Psoas muscle (tissue), 8 donors: ENCODE data around the gene PRELID1. TPM values are rescaled to one million over a fixed set of nuclear protein-coding genes. Genes with fewer than 3 reads are reported as not detected.

ENCODE experiments used
- ATAC-seq, 4 donors: fragments of 200-7000 bp; cut with Tn5 transposase; one replicate each; pipeline ENCODE4 v1.9.1; 2020; ENCODE audit warnings: moderate library complexity in 3 of 4, mild to moderate bottlenecking in 2 of 4
- DNase-seq, 2 donors: peaks; one replicate each; pipeline ENCODE4 v3.0.0-alpha.2; 2020
- H3K27ac ChIP-seq: fragments of 200-600 bp; one replicate; pipeline ENCODE4 v1.8.0; 2022
- H3K27me3 ChIP-seq, 3 donors: fragments of 200-600 bp in 1 of 3; one replicate each; pipeline versions ENCODE4 v1.6.1 to v1.8.0; 2013 to 2022; ENCODE audit warnings: low read length in 2 of 3, mild to moderate bottlenecking in 2 of 3, moderate library complexity in 1 of 3; ENCODE audit not compliant: insufficient read depth in 3 of 3
- H3K36me3 ChIP-seq, 2 donors: fragments of 200-600 bp in 1 of 2; one replicate each; pipeline versions ENCODE4 v1.6.1 to v1.8.0; 2013 to 2022; ENCODE audit warnings: low read depth in 1 of 2, mild to moderate bottlenecking in 1 of 2, moderate library complexity in 1 of 2; ENCODE audit not compliant: insufficient read depth in 1 of 2
- H3K4me1 ChIP-seq: fragments of 200-600 bp; one replicate; pipeline ENCODE4 v1.8.0; 2022
- H3K4me3 ChIP-seq: fragments of 200-600 bp; one replicate; pipeline ENCODE4 v1.8.0; 2022; ENCODE audit warnings: mild to moderate bottlenecking
- H3K9me3 ChIP-seq: fragments of 200-600 bp; one replicate; pipeline ENCODE4 v1.8.0; 2022
- WGBS, 3 donors: extraction: QIAGEN DNeasy Blood & Tissue Kit; methylation state at CpG; one replicate each; pipeline versions ENCODE4 v1.1.6 to v1.1.7; 2013; 5-methylcytosine and 5-hydroxymethylcytosine counted together
- intact Hi-C, 2 donors: fragments of 100-400 bp; cut with DNase I; formaldehyde crosslinking; loops; one replicate each; pipeline versions ENCODE4 v1.11.0 to v1.14.2; 2022
- polyA plus RNA-seq, 3 donors: library from polyadenylated mRNA; stranded (reverse); fragments of 200-250 nt; gene quantifications; one replicate each; pipeline ENCODE4 v1.2.3, GENCODE V29; 2013
- total RNA-seq, 4 donors: library from RNA; stranded (reverse); fragmentation: NEBNext Ultra II Directional in 2 of 4; extraction: Animal tissue kit (Norgen Biotek cat#: 25700) in 2 of 4; gene quantifications; one replicate each; pipeline versions ENCODE4 v1.2.1 to v1.2.4, GENCODE V29; 2021 to 2023
- TF ChIP-seq, protein P1 (sequence below): fragments of 200-600 bp; IDR thresholded peaks from one replicate; pipeline ENCODE4 v1.8.0; 2022; ENCODE audit warnings: antibody characterized with exemption
- donor health status: healthy with polysubstance abuse.
- donor health status: DM: no; HTN: no; CAD: no; lungs with moderate emphysema.
- donor health status: Bipolar disorder and iron deficiency.
- donor health status: healthy.
- donor health status: DM: yes; HTN: yes; CAD: no.
- donor health status: DM: no; HTN: no; CAD: no.
- donor health status: DM: no; HTN: no; CAD: no.
- donor health status: DM: yes; HTN: yes; CAD: no.

The PRELID1 gene
- total and polyA plus RNA-seq, 7 donors = 19.9 to 201 (median 53.9) TPM

DNA sequence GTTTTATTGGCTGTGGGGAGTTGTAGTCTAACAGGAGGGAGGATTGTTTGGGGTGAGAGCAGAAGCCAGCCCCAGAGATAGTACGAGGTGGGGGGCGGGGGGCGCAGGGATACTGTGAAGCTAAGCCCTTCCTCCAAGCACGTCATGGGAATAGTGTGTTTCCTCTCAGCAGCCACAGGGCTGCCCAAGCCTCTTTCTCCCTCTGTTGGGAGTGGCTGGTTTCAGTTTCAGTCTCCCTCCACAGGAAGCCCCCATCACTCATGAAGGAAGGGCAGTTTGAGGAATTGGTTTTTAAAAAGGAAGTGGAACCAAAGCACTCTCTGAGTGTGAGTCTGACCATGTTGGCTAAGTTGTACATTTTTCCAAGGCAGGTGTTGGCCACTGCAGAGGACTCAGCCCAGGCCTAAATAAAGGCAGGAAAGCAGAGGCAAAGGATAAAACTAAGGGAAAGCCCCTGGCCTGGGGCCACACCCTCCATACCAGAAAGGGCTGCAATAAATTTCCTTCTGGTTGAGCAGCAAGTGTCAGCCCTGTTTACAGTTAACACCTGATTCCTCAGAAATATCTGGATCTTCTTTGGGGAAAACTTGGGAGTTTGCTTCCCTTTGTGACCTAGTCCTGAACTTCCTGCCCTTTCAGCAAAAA lies 3.2 kb upstream of the PRELID1 start:
- DNase-seq (no peak), ATAC-seq (no peak)
- TF ChIP-seq, protein P1, sequence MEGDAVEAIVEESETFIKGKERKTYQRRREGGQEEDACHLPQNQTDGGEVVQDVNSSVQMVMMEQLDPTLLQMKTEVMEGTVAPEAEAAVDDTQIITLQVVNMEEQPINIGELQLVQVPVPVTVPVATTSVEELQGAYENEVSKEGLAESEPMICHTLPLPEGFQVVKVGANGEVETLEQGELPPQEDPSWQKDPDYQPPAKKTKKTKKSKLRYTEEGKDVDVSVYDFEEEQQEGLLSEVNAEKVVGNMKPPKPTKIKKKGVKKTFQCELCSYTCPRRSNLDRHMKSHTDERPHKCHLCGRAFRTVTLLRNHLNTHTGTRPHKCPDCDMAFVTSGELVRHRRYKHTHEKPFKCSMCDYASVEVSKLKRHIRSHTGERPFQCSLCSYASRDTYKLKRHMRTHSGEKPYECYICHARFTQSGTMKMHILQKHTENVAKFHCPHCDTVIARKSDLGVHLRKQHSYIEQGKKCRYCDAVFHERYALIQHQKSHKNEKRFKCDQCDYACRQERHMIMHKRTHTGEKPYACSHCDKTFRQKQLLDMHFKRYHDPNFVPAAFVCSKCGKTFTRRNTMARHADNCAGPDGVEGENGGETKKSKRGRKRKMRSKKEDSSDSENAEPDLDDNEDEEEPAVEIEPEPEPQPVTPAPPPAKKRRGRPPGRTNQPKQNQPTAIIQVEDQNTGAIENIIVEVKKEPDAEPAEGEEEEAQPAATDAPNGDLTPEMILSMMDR = no peak
- Histone ChIP-seq H3K27ac (peak overlapping the region; percentile 92), H3K9me3 (no peaks in the 10 kb centered on the region), H3K4me1 (peaks cover 37% of the 10 kb centered on the region), H3K4me3 (peak overlapping the region; percentile 6), H3K27me3 (no peaks in the 10 kb centered on the region), H3K36me3 (peaks cover 0 to 43% of the 10 kb centered on the region in 2 donors)
- intact Hi-C loops = loop anchor here (5.0 kb wide), 2 partner anchors 168 to 183 kb away; partner anchors contain the start of gene NSD1 (in 1 of the 2)
- 28 to 34% (median 31%) methylated on average over 4 of the region's 4 CpGs for WGBS, 3 donors

DNA sequence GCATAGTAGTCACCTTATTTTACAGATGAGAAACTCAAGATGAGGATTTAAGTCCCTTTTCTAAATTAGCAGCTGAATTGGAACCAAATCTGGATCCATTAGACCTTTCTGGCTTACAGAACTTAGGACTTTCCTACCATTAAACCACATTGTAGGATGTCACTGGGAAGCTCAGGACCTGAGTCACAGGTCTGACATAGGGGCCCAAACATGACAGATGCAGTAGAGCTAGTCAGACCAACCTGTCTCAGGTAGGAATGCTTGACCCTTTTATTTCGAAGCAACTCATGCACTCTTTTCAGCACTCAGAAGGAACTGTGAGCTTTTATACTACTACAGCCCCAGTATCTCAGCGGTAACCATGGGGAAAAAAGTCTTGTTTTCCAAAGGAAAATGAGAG lies 2.6 kb upstream of the PRELID1 start:
- ATAC-seq (no peak), DNase-seq (no peak)
- WGBS, 3 donors = 86 to 92% (median 87%) methylated on average over 2 of the region's 2 CpGs
- H3K27me3 ChIP-seq = no peaks in the 10 kb centered on the region
- peaks cover 39% of the 10 kb centered on the region for H3K4me1 ChIP-seq
- peak overlapping the region; percentile 92 for H3K27ac ChIP-seq
- peak overlapping the region; percentile 6 for H3K4me3 ChIP-seq
- TF ChIP-seq, protein P1 = no peak
- no peaks in the 10 kb centered on the region for H3K9me3 ChIP-seq
- H3K36me3 ChIP-seq = peaks cover 0 to 43% of the 10 kb centered on the region in 2 donors
- intact Hi-C loops = loop anchor here (5.0 kb wide), 2 partner anchors 169 to 184 kb away; partner anchors contain the start of gene NSD1 (in 1 of the 2)

DNA sequence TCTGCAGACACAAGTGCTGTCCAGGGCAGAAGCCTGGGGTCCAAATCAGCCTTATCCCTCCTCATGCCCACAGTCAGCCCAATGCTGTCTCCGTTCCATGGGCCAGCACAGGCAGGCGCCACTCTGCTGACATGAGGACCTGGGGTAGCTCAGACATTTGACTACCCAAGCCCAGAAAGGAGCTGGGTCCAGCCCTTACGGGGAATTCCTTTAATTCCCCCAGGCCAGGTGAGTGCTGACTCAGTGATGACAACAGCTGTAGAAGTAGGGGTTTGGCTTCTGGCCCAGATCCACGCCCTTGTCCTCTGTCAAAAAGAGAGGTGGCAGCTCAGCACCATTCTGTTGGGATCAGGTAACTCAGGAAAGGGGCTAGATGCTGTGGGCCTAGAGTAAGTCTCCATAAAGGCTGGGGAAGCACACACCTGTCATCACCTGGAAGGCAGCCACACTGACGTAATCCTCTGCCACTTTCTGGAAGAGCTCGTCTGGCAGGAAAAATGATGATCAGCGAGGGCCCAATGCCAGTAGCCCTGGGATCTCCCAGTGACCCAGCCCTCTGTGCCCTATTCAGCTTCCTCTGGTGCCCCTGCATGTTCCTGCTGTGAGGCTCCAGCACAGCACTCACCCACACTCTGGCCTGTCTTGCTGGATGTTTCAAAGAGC lies 2.0 kb upstream of the PRELID1 start:
- TF ChIP-seq, protein P1 = no peak
- peaks cover 39% of the 10 kb centered on the region for H3K4me1 ChIP-seq
- 40 to 58% (median 46%) methylated on average over 7 of the region's 7 CpGs for WGBS, 3 donors
- peaks cover 0 to 43% of the 10 kb centered on the region in 2 donors for H3K36me3 ChIP-seq
- intact Hi-C loops = loop anchor here (5.0 kb wide), 2 partner anchors 169 to 184 kb away; partner anchors contain the start of gene NSD1 (in 1 of the 2)
- peak in 1 of 2 donors; percentile 54 for DNase-seq
- H3K9me3 ChIP-seq = no peaks in the 10 kb centered on the region
- no peaks in the 10 kb centered on the region for H3K27me3 ChIP-seq
- peak overlapping the region; percentile 92 for H3K27ac ChIP-seq
- peak overlapping the region; percentile 97 for H3K4me3 ChIP-seq
- peak in 2 of 4 donors; percentile 6 to 7 for ATAC-seq

DNA sequence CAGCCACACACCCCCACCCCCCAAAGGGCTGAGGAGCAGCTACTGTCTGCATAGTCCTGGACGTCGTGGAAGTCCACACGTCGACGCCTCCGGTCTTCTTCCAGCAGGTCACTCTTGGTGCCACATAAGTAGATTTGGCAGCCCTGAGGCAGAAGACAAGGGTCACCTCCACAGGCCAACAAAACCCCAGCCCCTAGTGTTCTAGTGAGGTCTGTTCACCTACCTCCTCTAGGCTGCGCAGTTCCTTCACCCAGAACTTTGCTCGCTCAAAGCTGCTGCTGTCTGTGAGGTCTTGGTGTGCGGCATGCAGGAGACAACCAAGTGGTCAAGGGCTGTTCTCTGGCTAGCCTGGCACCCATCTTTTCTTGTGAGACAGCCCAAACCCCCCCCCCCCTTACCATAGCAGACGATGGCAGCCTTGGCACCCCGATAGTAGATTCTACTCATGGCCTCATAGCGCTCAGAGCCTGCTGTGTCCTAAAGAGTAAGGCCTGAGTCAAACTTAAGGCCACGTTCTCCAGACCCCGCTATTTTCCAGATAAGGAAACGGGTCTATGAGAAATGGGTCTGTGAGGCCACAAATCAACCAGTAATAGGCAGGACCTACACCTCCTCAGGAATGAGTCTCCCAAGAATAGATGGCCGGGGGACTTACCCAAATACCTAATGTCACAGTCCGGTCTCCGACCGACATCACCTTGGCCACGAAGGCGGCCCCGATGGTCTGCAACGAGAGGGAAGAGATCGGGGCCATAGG lies 1.1 kb upstream of the PRELID1 start:
- no peaks in the 10 kb centered on the region for H3K27me3 ChIP-seq
- TF ChIP-seq, protein P1 = no peak
- H3K4me3 ChIP-seq = peak overlapping the region; percentile 97
- WGBS, 3 donors = 22 to 31% (median 26%) methylated on average over 24 of the region's 24 CpGs
- DNase-seq = peak in 1 of 2 donors; percentile 36
- H3K36me3 ChIP-seq = peaks cover 0 to 47% of the 10 kb centered on the region in 2 donors
- H3K27ac ChIP-seq = peak overlapping the region; percentile 92
- H3K9me3 ChIP-seq = no peaks in the 10 kb centered on the region
- peak in 2 of 4 donors; percentile 2 to 11 for ATAC-seq
- peaks cover 39% of the 10 kb centered on the region for H3K4me1 ChIP-seq
- intact Hi-C loops = loop anchor here (5.0 kb wide), 2 partner anchors 170 to 185 kb away; partner anchors contain the start of gene NSD1 (in 1 of the 2)
